ENCODE data around the gene SIM2. TPM values are rescaled to one million over a fixed set of nuclear protein-coding genes. Genes with fewer than 3 reads are reported as not detected.

Gene SIM2
- polyA plus RNA-seq, 1 experiment = not detected

DNA sequence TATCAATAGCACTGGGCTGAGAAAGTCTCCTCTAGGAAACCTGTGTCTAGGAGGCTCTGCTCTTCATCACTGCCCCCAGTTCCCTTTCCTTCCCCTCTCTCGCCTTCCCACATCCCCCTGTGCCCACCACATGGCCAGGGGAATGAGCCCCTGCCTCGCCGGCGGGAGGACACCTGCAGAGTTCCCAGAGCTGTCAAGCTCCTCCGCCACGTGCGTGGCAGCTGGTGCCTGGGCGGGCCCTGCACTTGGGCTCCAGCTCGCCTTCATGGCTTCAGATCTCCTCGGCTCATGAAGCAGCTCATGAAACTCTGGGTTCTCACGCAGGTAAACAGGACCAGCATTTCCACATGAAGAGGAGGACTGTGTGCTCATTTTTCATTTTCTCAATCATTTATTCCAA, 62.8 kb downstream of the SIM2 start:
- Histone ChIP-seq H3K36me3 (ENCODE audit: control insufficient read depth, insufficient read depth, low read length) (no peaks in the 10 kb centered on the region), H3K4me3 (ENCODE audit: low read depth, low read length) (no peak overlapping the region), H3K27me3 (ENCODE audit: control insufficient read depth, insufficient read depth, low read length) (no peaks in the 10 kb centered on the region)
- CTCF ChIA-PET = interaction anchor here (1.1 kb wide), 1 partner anchor 15 kb away, joined by 3 read pairs; no protein-coding TSS in a partner anchor
- TF ChIP-seq, protein P1, sequence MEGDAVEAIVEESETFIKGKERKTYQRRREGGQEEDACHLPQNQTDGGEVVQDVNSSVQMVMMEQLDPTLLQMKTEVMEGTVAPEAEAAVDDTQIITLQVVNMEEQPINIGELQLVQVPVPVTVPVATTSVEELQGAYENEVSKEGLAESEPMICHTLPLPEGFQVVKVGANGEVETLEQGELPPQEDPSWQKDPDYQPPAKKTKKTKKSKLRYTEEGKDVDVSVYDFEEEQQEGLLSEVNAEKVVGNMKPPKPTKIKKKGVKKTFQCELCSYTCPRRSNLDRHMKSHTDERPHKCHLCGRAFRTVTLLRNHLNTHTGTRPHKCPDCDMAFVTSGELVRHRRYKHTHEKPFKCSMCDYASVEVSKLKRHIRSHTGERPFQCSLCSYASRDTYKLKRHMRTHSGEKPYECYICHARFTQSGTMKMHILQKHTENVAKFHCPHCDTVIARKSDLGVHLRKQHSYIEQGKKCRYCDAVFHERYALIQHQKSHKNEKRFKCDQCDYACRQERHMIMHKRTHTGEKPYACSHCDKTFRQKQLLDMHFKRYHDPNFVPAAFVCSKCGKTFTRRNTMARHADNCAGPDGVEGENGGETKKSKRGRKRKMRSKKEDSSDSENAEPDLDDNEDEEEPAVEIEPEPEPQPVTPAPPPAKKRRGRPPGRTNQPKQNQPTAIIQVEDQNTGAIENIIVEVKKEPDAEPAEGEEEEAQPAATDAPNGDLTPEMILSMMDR (IDR thresholded peaks at IDR 0.05; ENCODE audit: insufficient read depth, low read depth, low read length) = no peak
- POLR2A ChIA-PET = no interaction called here
- no peak for DNase-seq (ENCODE audit: low read depth)

DNA sequence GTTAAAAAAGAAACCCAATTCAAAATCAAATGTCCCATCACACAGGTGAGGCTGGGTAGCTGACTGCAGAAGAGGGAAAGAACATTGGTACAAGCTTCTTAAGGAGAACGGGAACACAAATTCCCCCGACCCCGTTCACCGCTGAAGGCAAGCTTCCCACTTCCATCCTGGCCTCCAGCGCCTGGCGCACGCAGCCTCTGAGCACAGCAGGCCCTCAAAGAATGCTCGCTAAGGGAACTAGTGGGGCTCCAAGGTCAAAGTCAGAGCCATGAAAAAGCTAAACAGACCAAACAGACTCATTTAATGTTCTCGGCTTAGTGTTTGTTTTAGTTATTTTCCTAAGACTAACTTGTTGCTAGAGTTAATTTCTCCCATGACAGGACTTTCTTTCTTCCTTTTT, 63.7 kb downstream of the SIM2 start:
- CTCF ChIA-PET = interaction anchor here (1.3 kb wide), 1 partner anchor 22 kb away, joined by 3 read pairs; no protein-coding TSS in a partner anchor
- no peaks in the 10 kb centered on the region for H3K27me3 ChIP-seq (ENCODE audit: control insufficient read depth, insufficient read depth, low read length)
- H3K4me3 ChIP-seq (ENCODE audit: low read depth, low read length) = no peak overlapping the region
- POLR2A ChIA-PET = no interaction called here
- TF ChIP-seq, protein P1 (IDR thresholded peaks at IDR 0.05; ENCODE audit: insufficient read depth, low read depth, low read length) = no peak
- DNase-seq (ENCODE audit: low read depth) = no peak
- H3K36me3 ChIP-seq (ENCODE audit: control insufficient read depth, insufficient read depth, low read length) = no peaks in the 10 kb centered on the region

DNA sequence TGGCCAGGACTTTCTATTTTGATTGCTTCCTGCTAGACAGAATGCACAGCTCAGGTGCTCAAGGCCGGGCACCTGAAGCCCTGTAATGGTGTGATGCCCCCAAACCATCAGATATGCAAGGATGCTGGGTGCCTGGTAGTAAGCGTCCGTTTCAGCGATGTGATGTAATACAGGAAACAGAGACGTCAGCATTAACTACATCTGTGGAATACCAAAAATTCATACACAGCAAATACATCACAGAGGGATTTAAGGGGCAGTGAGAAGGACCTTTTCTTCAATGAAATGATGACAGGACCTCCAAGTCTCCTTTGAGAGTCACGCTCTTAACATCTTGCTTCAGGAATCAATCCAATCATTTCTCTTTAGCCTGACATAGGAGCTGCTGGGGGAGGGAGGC, 64.4 kb downstream of the SIM2 start:
- no peaks in the 10 kb centered on the region for H3K36me3 ChIP-seq (ENCODE audit: control insufficient read depth, insufficient read depth, low read length)
- CTCF ChIA-PET = interaction anchor here (1.2 to 1.4 kb wide), 3 partner anchors 15 to 154 kb away, joined by 3 to 9 read pairs (median 3); no protein-coding TSS in a partner anchor
- POLR2A ChIA-PET = no interaction called here
- TF ChIP-seq, protein P1 (IDR thresholded peaks at IDR 0.05; ENCODE audit: insufficient read depth, low read depth, low read length) = no peak
- DNase-seq (ENCODE audit: low read depth) = no peak
- no peaks in the 10 kb centered on the region for H3K27me3 ChIP-seq (ENCODE audit: control insufficient read depth, insufficient read depth, low read length)
- no peak overlapping the region for H3K4me3 ChIP-seq (ENCODE audit: low read depth, low read length)

DNA sequence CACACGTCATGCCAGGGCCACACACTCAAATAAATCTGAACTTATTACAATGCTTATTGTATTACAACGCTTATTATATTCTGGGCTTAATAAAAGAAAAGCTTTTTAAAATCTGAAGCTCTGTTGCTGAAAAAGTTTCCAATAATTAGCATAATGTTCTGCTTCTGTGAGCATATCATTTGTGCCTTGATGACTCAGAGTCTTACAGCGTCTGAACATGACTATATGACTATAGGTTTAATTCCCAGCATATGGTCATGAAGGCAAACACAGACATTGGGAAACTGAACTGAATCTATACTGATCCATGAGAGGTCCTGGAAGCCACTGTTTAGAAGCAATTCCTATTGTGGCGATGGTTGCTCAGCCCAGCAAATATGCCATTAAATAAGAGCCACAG, 66.3 kb downstream of the SIM2 start:
- ChIA-PET CTCF (no interaction called here), POLR2A (no interaction called here)
- no peak for DNase-seq (ENCODE audit: low read depth)
- TF ChIP-seq, protein P1 (IDR thresholded peaks at IDR 0.05; ENCODE audit: insufficient read depth, low read depth, low read length) = no peak
- no peak overlapping the region for H3K4me3 ChIP-seq (ENCODE audit: low read depth, low read length)
- H3K36me3 ChIP-seq (ENCODE audit: control insufficient read depth, insufficient read depth, low read length) = no peaks in the 10 kb centered on the region
- H3K27me3 ChIP-seq (ENCODE audit: control insufficient read depth, insufficient read depth, low read length) = no peaks in the 10 kb centered on the region

DNA sequence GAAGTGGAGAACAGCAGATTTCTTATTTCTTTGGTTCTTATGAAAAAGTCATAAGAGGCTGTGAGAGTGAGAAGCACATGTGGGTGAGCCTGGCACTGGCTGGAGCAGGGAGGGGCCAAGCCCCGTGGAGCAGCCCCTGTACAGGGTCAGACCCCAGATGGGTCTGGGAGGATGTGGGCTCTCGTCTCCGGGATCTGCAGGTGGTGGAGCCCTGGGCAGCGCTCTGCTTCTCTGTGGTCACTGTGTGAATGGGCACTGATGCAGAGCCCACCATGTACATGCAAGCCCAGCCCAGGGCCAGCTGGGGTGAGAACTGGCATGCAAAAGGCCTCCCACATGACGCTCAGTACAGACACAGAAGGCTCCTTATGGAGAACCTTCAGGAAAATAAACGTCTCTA, 67.6 kb downstream of the SIM2 start:
- no peak for DNase-seq (ENCODE audit: low read depth)
- Histone ChIP-seq H3K27me3 (ENCODE audit: control insufficient read depth, insufficient read depth, low read length) (no peaks in the 10 kb centered on the region), H3K4me3 (ENCODE audit: low read depth, low read length) (no peak overlapping the region), H3K36me3 (ENCODE audit: control insufficient read depth, insufficient read depth, low read length) (no peaks in the 10 kb centered on the region)
- TF ChIP-seq, protein P1 (IDR thresholded peaks at IDR 0.05; ENCODE audit: insufficient read depth, low read depth, low read length) = no peak
- CTCF ChIA-PET = no interaction called here
- POLR2A ChIA-PET = no interaction called here
